Muscle of leg (tissue), 11 donors: ENCODE measurements around the gene IRF2BP2. TPM values are rescaled to one million over a fixed set of nuclear protein-coding genes. Genes with fewer than 3 reads are reported as not detected.
A peak's percentile ranks its signal among the peaks of the same experiment; 100 is the strongest.
"Not testable (repeated sequence)": the region's sequence is repeated elsewhere in the genome, so short reads cannot be mapped to it uniquely, and the experiment has no call there.

Source experiments
- DNase-seq: peaks from one replicate; pipeline ENCODE4 v3.0.0; 2013
- H3K27ac ChIP-seq: one replicate; pipeline ENCODE4 v1.5.1; 2013; ENCODE audit warnings: mild to moderate bottlenecking, low read length, control low read depth
- H3K27me3 ChIP-seq: one replicate; pipeline ENCODE4 v1.6.1; 2013; ENCODE audit warnings: low read length; ENCODE audit not compliant: control insufficient read depth, insufficient read depth
- H3K36me3 ChIP-seq: one replicate; pipeline ENCODE4 v1.6.1; 2013; ENCODE audit warnings: low read length; ENCODE audit not compliant: control insufficient read depth, insufficient read depth
- H3K4me1 ChIP-seq: one replicate; pipeline ENCODE4 v1.6.1; 2013; ENCODE audit warnings: low read length; ENCODE audit not compliant: control insufficient read depth, insufficient read depth
- H3K4me3 ChIP-seq: one replicate; pipeline ENCODE4 v1.5.1; 2013; ENCODE audit warnings: low read length, control low read depth
- H3K9me3 ChIP-seq: replicated peaks from 2 replicates; pipeline ENCODE4 v1.6.1; 2013; ENCODE audit warnings: low read depth, low read length; ENCODE audit not compliant: control insufficient read depth
- WGBS: methylation state at CpG from one replicate; pipeline ENCODE4 v1.1.5; 2013; ENCODE audit warnings: missing lambda C conversion rate; ENCODE audit not compliant: insufficient coverage; 5-methylcytosine and 5-hydroxymethylcytosine counted together
- polyA plus RNA-seq, 8 donors: library from polyadenylated mRNA; unstranded; fragments of 120-200 nt; gene quantifications; one replicate each; pipeline versions ENCODE4 v1.2.1 to v1.2.3, GENCODE V29; 2013; ENCODE audit warnings: inconsistent platforms in 1 of 8, low replicate concordance in 1 of 8; ENCODE audit not compliant: insufficient read length in 8 of 8, insufficient read depth in 1 of 8
- total RNA-seq: library from RNA; stranded (reverse); fragments of 120-200 nt; gene quantifications from one replicate; pipeline ENCODE4 v1.2.4, GENCODE V29; 2013

The IRF2BP2 gene
- total and polyA plus RNA-seq, 9 donors: 59.9 to 93.0 (median 76.2) TPM

DNA sequence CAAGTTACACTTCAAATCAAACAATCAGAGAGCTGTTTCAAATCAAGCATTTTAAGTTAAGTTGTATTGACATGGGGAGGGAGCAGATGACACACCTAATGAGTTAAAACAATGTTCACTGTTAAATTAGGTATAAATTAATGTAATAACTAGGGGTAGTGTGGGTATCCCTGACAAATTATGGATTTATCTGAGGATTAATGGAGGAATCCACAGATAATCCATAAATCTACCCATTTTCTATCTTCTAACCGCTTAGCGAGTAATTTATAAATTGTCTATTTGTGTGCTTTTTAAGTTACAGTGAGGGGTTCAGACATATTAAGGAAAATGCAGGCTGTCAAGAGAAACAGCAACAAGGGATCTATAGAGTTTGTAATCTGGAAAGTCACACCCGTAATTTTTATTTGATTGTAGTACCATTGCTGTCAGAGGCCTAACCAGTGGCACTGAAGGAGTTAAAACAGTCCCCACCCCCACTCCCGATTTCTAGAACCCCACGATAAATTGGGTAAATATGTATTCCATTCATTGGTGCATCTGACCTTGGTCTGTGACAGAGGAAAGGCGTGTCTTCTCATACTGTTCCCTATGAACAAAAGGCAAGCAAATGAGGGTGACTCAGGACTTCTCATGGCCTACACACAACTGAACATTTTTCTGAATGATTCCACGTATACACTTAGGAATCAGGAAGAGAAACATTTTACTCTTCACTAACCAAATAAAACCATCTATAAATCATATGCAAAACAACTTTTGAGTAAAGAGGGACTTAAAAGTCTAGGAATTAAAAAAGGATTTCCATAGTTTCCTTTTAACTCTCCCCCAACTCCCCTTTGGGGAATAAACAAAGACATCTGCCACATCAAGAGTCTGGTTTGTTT, 7.4 kb downstream of the IRF2BP2 start:
- peak overlapping the region; percentile 98 for H3K27ac ChIP-seq
- WGBS: no CpG with 5 or more reads among the region's 7 CpGs
- no peaks in the 10 kb centered on the region for H3K27me3 ChIP-seq
- H3K9me3 ChIP-seq: no peaks in the 10 kb centered on the region
- peak; percentile 93 for DNase-seq
- peaks cover 19% of the 10 kb centered on the region for H3K36me3 ChIP-seq
- H3K4me1 ChIP-seq: peaks cover 37% of the 10 kb centered on the region
- H3K4me3 ChIP-seq: no peak overlapping the region

DNA sequence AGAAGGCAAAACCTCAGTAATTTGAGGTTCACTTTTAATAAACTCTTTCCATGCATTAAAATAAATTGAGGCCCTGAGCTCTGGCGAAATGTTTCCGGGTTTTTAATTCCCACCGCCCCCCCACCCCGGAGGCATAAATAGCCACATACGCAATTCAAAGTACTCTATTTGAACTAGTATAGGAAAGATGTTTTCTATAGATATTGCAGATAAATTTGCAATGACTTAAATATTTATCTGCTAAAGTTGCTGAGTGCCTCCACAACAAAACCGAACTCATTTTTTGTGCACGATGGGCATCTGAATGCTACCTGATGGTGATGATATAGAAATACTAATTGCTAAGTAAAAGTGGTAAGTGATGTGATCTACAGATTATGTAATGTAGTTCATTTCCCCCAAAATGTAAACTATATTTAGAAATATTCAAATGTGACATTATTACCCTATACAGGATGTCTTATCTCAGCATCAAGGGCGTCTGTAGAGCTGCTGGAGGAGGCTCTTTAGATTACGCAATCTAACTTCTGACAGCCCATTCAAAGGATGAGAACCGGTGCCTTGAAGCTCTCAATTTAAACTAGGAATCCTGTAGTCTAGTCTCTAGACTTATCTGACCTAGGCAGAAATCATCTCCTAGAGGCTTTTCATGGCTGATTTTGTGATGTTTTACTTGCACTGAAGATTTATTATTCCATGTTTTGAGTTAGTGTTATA, 8.5 kb downstream of the IRF2BP2 start:
- Histone ChIP-seq H3K4me1 (peaks cover 30% of the 10 kb centered on the region), H3K36me3 (peaks cover 9% of the 10 kb centered on the region), H3K9me3 (no peaks in the 10 kb centered on the region), H3K27ac (peak overlapping the region; percentile 98), H3K27me3 (no peaks in the 10 kb centered on the region), H3K4me3 (no peak overlapping the region)
- DNase-seq: peak; percentile 57
- WGBS: no CpG with 5 or more reads among the region's 10 CpGs

DNA sequence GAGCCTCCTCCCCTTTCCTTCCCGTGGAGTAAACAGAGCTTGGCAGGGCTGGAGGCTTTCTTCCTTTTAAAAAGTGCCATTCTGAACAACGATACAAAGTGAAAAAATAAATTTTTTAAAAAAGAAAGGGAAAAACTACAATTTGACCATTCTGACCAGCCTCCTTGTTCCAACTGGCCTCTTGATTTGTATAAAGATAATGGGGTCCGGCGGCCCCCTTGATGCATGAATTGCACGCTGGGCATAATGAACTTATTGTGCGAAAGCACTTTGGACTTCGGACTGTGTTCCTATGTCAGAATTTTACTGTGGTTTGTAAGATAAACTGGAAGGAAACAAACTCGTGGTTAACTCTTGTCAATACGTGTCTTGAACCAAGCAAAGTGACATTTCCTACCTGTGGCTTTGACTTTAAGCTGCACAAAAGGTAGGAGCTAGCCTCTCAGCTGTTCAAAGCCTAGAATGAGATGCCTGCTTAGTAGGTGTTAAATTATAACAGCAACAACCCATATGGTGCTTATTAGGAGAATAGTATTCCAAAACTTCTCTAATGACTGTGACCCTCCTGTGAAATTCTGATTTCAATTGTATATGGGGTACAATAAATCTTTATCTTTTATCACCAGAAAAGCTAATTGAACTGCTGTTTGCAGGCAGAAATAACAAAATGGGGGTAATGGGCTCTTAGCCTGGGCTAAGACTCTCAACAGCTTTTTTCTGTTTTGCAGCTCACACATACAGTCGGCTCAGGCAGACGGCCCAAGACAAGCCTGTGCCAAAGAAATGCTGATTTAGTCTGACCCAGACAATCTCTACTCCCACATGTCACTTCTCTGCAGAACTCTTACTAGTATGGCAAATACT, 9.3 kb downstream of the IRF2BP2 start:
- peak overlapping the region; percentile 98 for H3K27ac ChIP-seq
- peaks cover 29% of the 10 kb centered on the region for H3K4me1 ChIP-seq
- H3K9me3 ChIP-seq: no peaks in the 10 kb centered on the region
- peak overlapping the region; percentile 37 for H3K4me3 ChIP-seq
- peak; percentile 87 for DNase-seq
- peaks cover 2% of the 10 kb centered on the region for H3K36me3 ChIP-seq
- no peaks in the 10 kb centered on the region for H3K27me3 ChIP-seq
- 6% methylated on average over 5 of the region's 11 CpGs for WGBS

DNA sequence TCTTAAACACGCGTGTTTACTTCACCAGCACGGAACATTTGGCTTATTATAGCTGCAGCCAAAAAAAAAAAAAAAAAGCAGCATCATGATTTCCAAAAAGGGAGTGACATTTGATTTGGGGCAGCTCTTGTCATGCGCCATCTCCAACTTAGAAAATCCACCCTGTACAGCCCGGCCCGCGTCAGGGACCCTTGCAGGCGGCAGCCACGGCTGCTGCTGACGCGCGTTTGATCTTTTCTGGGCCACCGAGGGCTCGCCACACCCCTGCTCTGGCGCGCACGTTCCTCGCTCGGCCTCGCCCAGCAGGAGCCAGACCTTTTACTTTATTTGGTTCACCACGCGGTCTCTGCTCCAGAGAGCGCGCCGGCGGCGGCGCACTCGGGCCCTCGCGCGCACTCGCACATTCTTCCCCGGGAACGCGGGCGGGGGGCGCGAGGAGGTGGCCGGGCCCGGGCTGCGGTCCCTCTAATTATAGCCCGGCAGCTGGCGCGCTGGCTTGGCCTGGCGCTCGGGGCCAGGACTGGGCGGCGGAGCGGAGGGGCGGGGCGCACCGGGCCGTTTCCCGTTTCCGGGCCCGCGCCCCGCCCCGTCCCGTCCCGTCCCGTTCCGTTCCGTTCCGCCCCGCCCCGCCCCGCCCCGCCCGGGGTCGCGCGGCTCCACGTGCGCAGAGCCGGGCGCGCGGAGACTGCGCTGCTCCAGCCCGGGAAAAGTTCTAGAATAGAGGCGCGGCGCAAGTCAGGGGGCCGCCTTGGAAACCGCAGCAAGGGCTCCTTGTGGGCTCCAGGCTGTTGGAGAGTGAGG, 10.2 kb downstream of the IRF2BP2 start:
- DNase-seq: peak; percentile 94
- H3K27me3 ChIP-seq: no peaks in the 10 kb centered on the region
- no peaks in the 10 kb centered on the region for H3K9me3 ChIP-seq
- under 1% methylated on average over 84 of the region's 87 CpGs for WGBS
- H3K27ac ChIP-seq: peak overlapping the region; percentile 98
- peaks cover 2% of the 10 kb centered on the region for H3K36me3 ChIP-seq
- peaks cover 29% of the 10 kb centered on the region for H3K4me1 ChIP-seq
- H3K4me3 ChIP-seq: peak overlapping the region; percentile 56

DNA sequence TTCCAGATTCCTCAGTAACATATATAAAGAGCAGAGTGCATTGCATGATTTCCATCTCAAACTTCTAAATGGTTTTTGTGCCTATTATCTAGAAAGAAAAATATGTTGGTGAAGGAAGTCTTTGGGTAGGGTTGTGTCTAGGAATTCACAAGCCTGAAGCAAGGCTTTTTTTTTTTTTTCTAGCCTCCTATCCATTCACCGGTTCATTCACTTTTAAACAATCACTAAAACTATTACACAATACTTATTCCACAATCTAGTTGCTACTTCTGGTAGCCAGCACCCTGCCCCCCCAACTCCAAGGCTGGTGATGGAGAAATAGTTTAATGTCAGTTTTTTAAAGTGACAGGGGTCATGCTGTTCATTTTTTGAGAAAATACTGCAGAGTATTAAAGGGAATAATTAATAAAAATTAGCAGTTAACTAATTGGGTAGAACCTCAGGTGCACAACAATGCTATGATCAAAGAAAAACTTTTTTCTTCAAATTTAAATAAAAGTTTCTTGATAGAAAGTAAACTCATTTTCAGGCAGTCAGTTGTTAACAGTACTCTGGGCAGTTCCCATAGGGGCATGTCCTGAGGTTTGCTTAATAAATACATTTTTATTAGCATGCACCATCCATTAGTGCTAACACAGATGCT, 10.9 kb downstream of the IRF2BP2 start:
- Histone ChIP-seq H3K27me3 (no peaks in the 10 kb centered on the region), H3K9me3 (no peaks in the 10 kb centered on the region), H3K4me1 (peaks cover 29% of the 10 kb centered on the region), H3K4me3 (peak overlapping the region; percentile 56), H3K36me3 (peaks cover 2% of the 10 kb centered on the region), H3K27ac (peak overlapping the region; percentile 98)
- no CpG with 5 or more reads among the region's 1 CpG for WGBS
- no peak for DNase-seq

DNA sequence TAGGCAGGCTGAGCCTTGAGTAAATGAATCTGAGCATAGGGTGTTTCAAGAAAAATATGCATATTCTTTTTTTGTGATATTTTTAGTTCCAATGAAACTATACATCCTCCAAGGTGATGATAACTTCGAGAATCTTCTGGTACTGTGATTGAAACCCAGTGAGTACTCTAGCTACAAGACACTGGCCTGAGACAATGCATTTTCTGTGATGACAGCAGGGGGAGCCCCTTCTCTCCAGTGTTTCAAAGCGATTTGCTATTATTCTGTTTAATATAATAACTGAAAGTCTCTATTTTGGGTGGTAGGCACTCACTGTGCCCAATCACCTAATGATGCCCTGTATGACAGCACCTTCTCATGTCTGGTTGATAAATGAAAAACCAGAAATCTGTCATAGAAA, 12.1 kb downstream of the IRF2BP2 start:
- Histone ChIP-seq H3K27me3 (no peaks in the 10 kb centered on the region), H3K4me1 (peaks cover 24% of the 10 kb centered on the region), H3K27ac (no peak overlapping the region), H3K9me3 (no peaks in the 10 kb centered on the region), H3K36me3 (no peaks in the 10 kb centered on the region), H3K4me3 (no peak overlapping the region)
- DNase-seq: peak; percentile 58
- WGBS: no CpG with 5 or more reads among the region's 2 CpGs

DNA sequence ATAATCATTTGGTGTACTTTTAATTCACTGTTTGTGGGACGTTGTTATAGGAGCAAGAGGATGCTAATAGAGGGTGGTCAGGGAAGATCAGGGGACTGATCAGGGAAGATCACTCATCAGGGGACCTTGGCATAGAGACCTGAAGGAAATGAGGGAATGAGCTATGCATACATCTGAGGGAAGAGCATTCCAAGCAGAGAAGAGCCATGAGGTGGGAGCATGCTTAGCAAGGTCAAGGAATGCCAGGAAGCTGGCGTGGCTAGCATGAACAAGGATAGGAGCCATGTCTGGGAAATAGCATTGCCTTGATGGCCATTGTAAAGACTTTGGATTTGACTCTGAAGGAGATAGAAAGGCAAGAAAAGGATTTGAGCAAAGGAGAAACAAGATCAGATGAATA, 14.1 kb downstream of the IRF2BP2 start:
- 97% methylated on average over 2 of the region's 2 CpGs for WGBS
- no peak overlapping the region for H3K27ac ChIP-seq

DNA sequence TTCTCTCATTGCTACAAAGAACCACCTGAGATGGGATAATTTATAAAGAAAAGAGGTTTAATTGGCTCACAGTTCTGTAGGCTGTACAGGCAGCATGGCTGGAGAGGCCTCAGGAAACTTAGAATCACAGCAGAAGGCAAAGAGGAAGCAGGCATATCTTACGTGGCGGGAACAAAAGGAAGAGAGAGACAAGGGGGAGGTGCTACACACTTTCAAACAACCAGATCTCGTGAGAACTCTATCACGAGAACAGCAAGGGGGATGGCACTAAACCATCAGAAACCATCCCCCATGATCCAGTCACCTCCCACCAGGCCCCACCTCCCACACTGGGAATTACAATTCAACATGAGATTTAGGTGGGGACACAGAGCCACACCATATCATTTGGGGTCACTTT, 15.4 kb downstream of the IRF2BP2 start:
- WGBS: no CpG with 5 or more reads among the region's 4 CpGs
- not testable (repeated sequence) for H3K4me3 ChIP-seq, H3K36me3 ChIP-seq

More for the DNA sequence above, 14.1 kb downstream of the IRF2BP2 start:
- Histone ChIP-seq H3K27me3 (no peaks in the 10 kb centered on the region), H3K4me1 (peaks cover 15% of the 10 kb centered on the region), H3K4me3 (no peak overlapping the region), H3K9me3 (no peaks in the 10 kb centered on the region), H3K36me3 (no peaks in the 10 kb centered on the region)
- no peak for DNase-seq

More for the DNA sequence above, 15.4 kb downstream of the IRF2BP2 start:
- DNase-seq, H3K4me1 ChIP-seq, H3K9me3 ChIP-seq, H3K27me3 ChIP-seq, H3K27ac ChIP-seq: not testable (repeated sequence)
